HepG2 (cell line): ENCODE results near the gene ARHGAP33. TPM values are rescaled to one million over a fixed set of nuclear protein-coding genes. Genes with fewer than 3 reads are reported as not detected.

Experiments
- AKAP8 ChIP-seq: sonication (generic); formaldehyde crosslinking; IDR thresholded peaks from 2 replicates; pipeline ENCODE4 v1.5.1; 2020; ENCODE audit warnings: mild to moderate bottlenecking, missing genetic modification reagents
- CCDC6 ChIP-seq: sonication (generic); formaldehyde crosslinking; IDR thresholded peaks from 2 replicates; pipeline ENCODE4 v1.8.1; 2022; ENCODE audit warnings: mild to moderate bottlenecking, missing genetic modification reagents, moderate library complexity
- CREB1 ChIP-seq, 2 experiments: fragments of 450-650 bp in 1 of 2; IDR thresholded peaks; 2 replicates each; pipeline ENCODE4 v1.6.1; 2016 to 2017; ENCODE audit warnings: control low read depth in 1 of 2, mild to moderate bottlenecking in 1 of 2, missing compliant biosample characterization in 1 of 2, missing genetic modification characterization in 1 of 2
- ELF3 ChIP-seq: IDR thresholded peaks from 2 replicates; pipeline ENCODE4 v1.6.1; 2016; ENCODE audit warnings: missing genetic modification reagents, missing compliant biosample characterization
- SMAD1 ChIP-seq: sonication (generic); formaldehyde crosslinking; IDR thresholded peaks from 2 replicates; pipeline ENCODE4 v1.4.0; 2020; ENCODE audit warnings: missing genetic modification reagents, low read depth, mild to moderate bottlenecking, borderline replicate concordance
- SOX5 ChIP-seq: IDR thresholded peaks from 2 replicates; pipeline ENCODE4 v1.6.1; 2016; ENCODE audit warnings: borderline replicate concordance
- TCF12 ChIP-seq, 2 experiments: fragments of 450-650 bp in 1 of 2; sonication (generic) in 1 of 2; formaldehyde crosslinking in 1 of 2; IDR thresholded peaks; 2 replicates each; pipeline versions ENCODE4 v1.6.1 to v1.8.0; 2017 to 2022; ENCODE audit warnings: antibody characterized with exemption in 1 of 2, mild to moderate bottlenecking in 1 of 2, missing genetic modification reagents in 1 of 2, moderate library complexity in 1 of 2
- ZBTB7B ChIP-seq: sonication (generic); formaldehyde crosslinking; IDR thresholded peaks from 2 replicates; pipeline ENCODE4 v1.4.0; 2020; ENCODE audit warnings: missing genetic modification reagents
- ZNF160 ChIP-seq: sonication (generic); formaldehyde crosslinking; IDR thresholded peaks from 2 replicates; pipeline ENCODE4 v1.8.0; 2022; ENCODE audit warnings: mild to moderate bottlenecking, inconsistent platforms, missing genetic modification reagents
- ZNF3 ChIP-seq: IDR thresholded peaks from 2 replicates; pipeline ENCODE4 v1.7.0; 2017; ENCODE audit warnings: inconsistent platforms
- ZNF674 ChIP-seq: sonication (generic); formaldehyde crosslinking; IDR thresholded peaks from 2 replicates; pipeline ENCODE4 v1.5.0; 2020; ENCODE audit warnings: low read depth, mild to moderate bottlenecking, missing genetic modification reagents
- ZNF710 ChIP-seq: sonication (generic); formaldehyde crosslinking; IDR thresholded peaks from 2 replicates; pipeline ENCODE4 v1.5.0; 2020; ENCODE audit warnings: mild to moderate bottlenecking, missing genetic modification reagents, borderline replicate concordance
- ZNF790 ChIP-seq: sonication (generic); formaldehyde crosslinking; IDR thresholded peaks from 2 replicates; pipeline ENCODE4 v1.8.0; 2022; ENCODE audit warnings: missing genetic modification reagents, mild to moderate bottlenecking, borderline replicate concordance
- ZSCAN25 ChIP-seq: sonication (generic); formaldehyde crosslinking; IDR thresholded peaks from 2 replicates; pipeline ENCODE4 v1.8.0; 2022; ENCODE audit warnings: mild to moderate bottlenecking, missing genetic modification reagents
- polyA plus RNA-seq, 8 experiments: library from polyadenylated mRNA; depleted of rRNA in 3 of 8; stranded (reverse) in 7 of 8; unstranded in 1 of 8; fragments of >200 nt; fragmentation: Illumina TruSeq in 4 of 8; extraction: Trizol in 4 of 8; gene quantifications; 2 replicates each; pipeline versions ENCODE4 v1.2.1 to v1.2.3, GENCODE V29; 2011 to 2016; ENCODE audit warnings: low read depth in 4 of 8, missing spikeins in 1 of 8, mixed read lengths in 1 of 8; ENCODE audit not compliant: insufficient read depth in 1 of 8
- total RNA-seq, 5 experiments: library from RNA; depleted of rRNA; stranded (reverse); fragments of >200 nt; fragmentation: Illumina TruSeq; extraction: Trizol; gene quantifications; 2 replicates each; pipeline ENCODE4 v1.2.3, GENCODE V29; 2016; ENCODE audit warnings: low read depth in 1 of 5
- TF ChIP-seq, protein P1 (sequence below), 2 experiments: fragments of 450-650 bp in 1 of 2; sonication (generic) in 1 of 2; formaldehyde crosslinking; IDR thresholded peaks; 2 replicates each; pipeline versions ENCODE4 v1.5.0 to v1.8.0; 2020 to 2022; ENCODE audit warnings: mild to moderate bottlenecking in 1 of 2, missing genetic modification reagents in 1 of 2
- TF ChIP-seq, protein P2 (sequence below): IDR thresholded peaks from 2 replicates; pipeline ENCODE4 v1.6.1; 2016; ENCODE audit warnings: low read depth, control low read depth
- TF ChIP-seq, protein P3 (sequence below): sonication (generic); formaldehyde crosslinking; IDR thresholded peaks from 2 replicates; pipeline ENCODE4 v1.4.0; 2020; ENCODE audit warnings: missing genetic modification reagents, low read depth, mild to moderate bottlenecking, borderline replicate concordance
- TF ChIP-seq, protein P4 (sequence below): sonication (generic); formaldehyde crosslinking; IDR thresholded peaks from 2 replicates; pipeline ENCODE4 v1.9.0; 2021; ENCODE audit warnings: missing genetic modification reagents, mild to moderate bottlenecking, borderline replicate concordance
- TF ChIP-seq, protein P5 (sequence below): sonication (generic); formaldehyde crosslinking; IDR thresholded peaks from 2 replicates; pipeline ENCODE4 v1.5.0; 2020; ENCODE audit warnings: missing genetic modification reagents

ARHGAP33 gene
- total and polyA plus RNA-seq, 2 of the 13 experiments (the other 11 are each of a cell fraction or from before 2014, with no cell fraction given), result 1.3 to 2.7 TPM

- TF ChIP-seq CREB1 (IDR thresholded peaks at IDR 0.05) (peak; percentile 52), CREB1 (CRISPR knock-in tag; IDR thresholded peaks at IDR 0.05) (peak; percentile 72), ZNF160 (CRISPR knock-in tag) (no peak), ZNF3 (CRISPR knock-in tag) (no peak), ZNF710 (CRISPR knock-in tag) (no peak), ZNF674 (CRISPR knock-in tag) (no peak), CCDC6 (CRISPR knock-in tag) (no peak; the same call in 1 of the 2 replicates), ZNF790 (CRISPR knock-in tag) (no peak), SMAD1 (CRISPR knock-in tag) (no peak; the same call in 1 of the 2 replicates), TCF12 (IDR thresholded peaks at IDR 0.05) (no peak), TCF12 (CRISPR knock-in tag; IDR thresholded peaks at IDR 0.05) (no peak), SOX5 (no peak; the same call in 1 of the 2 replicates), ZSCAN25 (peak; percentile 89), ELF3 (CRISPR knock-in tag) (peak; percentile 52; the same call in 1 of the 2 replicates), ZBTB7B (CRISPR knock-in tag) (peak; percentile 69), AKAP8 (CRISPR knock-in tag) (no peak)
- TF ChIP-seq, protein P1, sequence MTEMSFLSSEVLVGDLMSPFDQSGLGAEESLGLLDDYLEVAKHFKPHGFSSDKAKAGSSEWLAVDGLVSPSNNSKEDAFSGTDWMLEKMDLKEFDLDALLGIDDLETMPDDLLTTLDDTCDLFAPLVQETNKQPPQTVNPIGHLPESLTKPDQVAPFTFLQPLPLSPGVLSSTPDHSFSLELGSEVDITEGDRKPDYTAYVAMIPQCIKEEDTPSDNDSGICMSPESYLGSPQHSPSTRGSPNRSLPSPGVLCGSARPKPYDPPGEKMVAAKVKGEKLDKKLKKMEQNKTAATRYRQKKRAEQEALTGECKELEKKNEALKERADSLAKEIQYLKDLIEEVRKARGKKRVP (CRISPR knock-in tag; IDR thresholded peaks at IDR 0.05), result peak in 1 of 2 experiments; percentile 47; a peak in 2 of 4 replicates
- TF ChIP-seq, protein P2, sequence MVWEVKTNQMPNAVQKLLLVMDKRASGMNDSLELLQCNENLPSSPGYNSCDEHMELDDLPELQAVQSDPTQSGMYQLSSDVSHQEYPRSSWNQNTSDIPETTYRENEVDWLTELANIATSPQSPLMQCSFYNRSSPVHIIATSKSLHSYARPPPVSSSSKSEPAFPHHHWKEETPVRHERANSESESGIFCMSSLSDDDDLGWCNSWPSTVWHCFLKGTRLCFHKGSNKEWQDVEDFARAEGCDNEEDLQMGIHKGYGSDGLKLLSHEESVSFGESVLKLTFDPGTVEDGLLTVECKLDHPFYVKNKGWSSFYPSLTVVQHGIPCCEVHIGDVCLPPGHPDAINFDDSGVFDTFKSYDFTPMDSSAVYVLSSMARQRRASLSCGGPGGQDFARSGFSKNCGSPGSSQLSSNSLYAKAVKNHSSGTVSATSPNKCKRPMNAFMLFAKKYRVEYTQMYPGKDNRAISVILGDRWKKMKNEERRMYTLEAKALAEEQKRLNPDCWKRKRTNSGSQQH (CRISPR knock-in tag), result peak; percentile 86; the same call in 1 of the 2 replicates
- TF ChIP-seq, protein P3, sequence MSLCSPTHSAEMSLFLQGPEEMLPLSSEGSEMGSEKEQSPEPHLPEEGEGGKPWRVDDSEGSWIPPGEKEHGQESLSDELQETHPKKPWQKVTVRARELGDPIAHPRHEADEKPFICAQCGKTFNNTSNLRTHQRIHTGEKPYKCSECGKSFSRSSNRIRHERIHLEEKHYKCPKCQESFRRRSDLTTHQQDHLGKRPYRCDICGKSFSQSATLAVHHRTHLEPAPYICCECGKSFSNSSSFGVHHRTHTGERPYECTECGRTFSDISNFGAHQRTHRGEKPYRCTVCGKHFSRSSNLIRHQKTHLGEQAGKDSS (CRISPR knock-in tag), result no peak
- TF ChIP-seq, protein P4, sequence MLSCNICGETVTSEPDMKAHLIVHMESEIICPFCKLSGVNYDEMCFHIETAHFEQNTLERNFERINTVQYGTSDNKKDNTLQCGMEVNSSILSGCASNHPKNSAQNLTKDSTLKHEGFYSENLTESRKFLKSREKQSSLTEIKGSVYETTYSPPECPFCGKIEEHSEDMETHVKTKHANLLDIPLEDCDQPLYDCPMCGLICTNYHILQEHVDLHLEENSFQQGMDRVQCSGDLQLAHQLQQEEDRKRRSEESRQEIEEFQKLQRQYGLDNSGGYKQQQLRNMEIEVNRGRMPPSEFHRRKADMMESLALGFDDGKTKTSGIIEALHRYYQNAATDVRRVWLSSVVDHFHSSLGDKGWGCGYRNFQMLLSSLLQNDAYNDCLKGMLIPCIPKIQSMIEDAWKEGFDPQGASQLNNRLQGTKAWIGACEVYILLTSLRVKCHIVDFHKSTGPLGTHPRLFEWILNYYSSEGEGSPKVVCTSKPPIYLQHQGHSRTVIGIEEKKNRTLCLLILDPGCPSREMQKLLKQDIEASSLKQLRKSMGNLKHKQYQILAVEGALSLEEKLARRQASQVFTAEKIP (CRISPR knock-in tag), result no peak
- TF ChIP-seq, protein P5, sequence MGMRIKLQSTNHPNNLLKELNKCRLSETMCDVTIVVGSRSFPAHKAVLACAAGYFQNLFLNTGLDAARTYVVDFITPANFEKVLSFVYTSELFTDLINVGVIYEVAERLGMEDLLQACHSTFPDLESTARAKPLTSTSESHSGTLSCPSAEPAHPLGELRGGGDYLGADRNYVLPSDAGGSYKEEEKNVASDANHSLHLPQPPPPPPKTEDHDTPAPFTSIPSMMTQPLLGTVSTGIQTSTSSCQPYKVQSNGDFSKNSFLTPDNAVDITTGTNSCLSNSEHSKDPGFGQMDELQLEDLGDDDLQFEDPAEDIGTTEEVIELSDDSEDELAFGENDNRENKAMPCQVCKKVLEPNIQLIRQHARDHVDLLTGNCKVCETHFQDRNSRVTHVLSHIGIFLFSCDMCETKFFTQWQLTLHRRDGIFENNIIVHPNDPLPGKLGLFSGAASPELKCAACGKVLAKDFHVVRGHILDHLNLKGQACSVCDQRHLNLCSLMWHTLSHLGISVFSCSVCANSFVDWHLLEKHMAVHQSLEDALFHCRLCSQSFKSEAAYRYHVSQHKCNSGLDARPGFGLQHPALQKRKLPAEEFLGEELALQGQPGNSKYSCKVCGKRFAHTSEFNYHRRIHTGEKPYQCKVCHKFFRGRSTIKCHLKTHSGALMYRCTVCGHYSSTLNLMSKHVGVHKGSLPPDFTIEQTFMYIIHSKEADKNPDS (CRISPR knock-in tag), result no peak
Observed at GRCh38 chr19:35740423-35741202, 34.8 kb upstream of the ARHGAP33 start (continued).
